NK-92 (cell line): Measurements from ENCODE around the gene SLCO3A1.
"Not testable (repeated sequence)": the region's sequence is repeated elsewhere in the genome, so short reads cannot be mapped to it uniquely, and the experiment has no call there.

ENCODE experiments used
- DNase-seq: peaks from one replicate; lab custom pipeline; 2025; ENCODE audit not compliant: unreplicated experiment; lab: John Stamatoyannopoulos, UW

Gene SLCO3A1

GRCh38 chr15:92061511-92062195, 208.1 kb downstream of the SLCO3A1 start:
- DNase-seq, result no peak

DNA sequence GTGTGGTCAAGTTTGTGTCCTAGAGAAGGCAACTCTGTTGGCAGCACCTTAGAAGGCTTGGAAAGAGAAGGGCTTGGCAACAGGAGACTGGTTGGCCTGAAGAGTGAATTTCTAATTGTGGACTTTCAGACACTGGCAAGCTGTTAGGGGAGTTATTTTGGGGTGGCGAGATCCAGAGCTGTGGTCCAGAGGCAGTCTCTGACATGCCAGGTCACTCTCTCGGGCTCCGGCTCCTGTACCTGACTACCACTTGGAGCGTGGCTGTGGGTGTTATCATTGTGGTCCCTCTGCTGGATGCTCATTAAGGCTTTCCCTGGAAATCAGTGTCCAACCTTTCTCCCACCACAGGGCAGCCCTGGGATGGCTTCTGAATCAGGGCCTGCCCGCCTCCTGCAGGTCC, 209.0 kb downstream of the SLCO3A1 start:
- no peak for DNase-seq

GRCh38 chr15:92068121-92068520, 214.6 kb downstream of the SLCO3A1 start:
- DNase-seq, result no peak

GRCh38 chr15:92069308-92070250, 216.1 kb downstream of the SLCO3A1 start:
- DNase-seq, result no peak

GRCh38 chr15:92070251-92070650, 216.7 kb downstream of the SLCO3A1 start:
- not testable (repeated sequence) for DNase-seq

DNA sequence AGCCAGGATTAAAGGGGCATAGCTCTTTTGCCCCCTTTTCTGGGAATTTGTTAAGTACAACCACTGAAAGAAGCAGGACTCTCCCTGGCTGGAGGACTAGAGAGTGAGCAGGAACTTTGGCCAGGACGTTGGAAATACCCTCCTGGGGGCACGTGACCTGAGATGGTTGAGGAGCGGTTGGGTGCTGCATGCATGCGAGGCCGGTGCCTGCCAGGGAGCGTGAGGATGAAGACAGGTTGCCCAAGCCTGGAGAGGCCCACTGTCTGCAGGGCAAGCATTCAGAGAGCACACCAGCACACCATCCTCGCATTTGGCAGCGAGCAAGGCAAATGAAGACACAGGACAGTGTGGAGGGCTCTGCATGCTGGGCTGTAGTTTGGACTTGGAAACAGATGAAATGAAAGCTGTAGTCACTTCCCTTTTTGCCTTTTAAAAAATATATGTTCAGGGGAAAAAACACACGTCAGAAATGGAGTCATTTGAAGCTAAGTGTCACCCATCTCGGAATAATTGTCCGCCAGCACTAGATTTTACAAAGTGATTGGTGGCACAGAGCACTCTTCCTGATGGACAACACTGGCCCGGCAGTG, 217.6 kb downstream of the SLCO3A1 start:
- no peak for DNase-seq

DNA sequence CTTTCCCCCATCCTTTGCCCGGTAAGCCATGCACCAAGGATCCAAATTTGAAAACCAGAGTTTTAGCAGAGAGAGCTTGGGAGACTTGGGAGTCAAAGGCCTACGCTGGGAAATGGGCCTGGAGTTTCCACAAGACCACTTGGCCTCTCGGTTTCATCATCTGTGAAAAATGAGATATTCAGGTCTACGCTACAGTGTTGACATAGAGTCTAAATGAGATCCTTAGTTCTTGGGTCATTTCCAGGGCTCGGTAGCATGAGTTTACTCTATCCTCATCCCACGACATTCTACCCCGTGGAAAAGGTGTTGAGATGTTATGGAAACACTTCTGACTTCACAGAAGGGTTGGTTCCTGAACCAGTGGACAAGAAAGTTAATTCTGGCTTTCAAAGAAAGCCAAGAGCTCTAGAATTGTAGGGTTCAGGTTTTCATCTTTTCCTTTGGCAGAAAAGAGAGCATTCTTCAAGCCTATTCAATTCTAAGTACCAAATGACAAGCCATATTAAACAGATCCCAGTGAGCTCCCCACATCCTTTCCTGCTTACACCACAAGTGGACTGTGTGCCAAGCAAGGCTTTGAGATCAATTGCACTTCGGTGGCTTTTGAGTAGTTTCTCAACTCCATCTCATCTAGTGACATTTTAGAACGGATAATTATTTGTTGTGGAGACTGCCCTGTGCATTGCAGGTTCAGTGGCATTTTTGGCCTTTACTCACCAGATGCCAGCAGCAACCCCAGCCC, 219.7 kb downstream of the SLCO3A1 start:
- DNase-seq, result no peak

GRCh38 chr15:92074101-92074500, 220.6 kb downstream of the SLCO3A1 start:
- no peak for DNase-seq

- no peak for DNase-seq
Observed at GRCh38 chr15:92074646-92075045, 221.1 kb downstream of the SLCO3A1 start.

GRCh38 chr15:92075764-92076163, 222.3 kb downstream of the SLCO3A1 start:
- DNase-seq, result no peak

DNA sequence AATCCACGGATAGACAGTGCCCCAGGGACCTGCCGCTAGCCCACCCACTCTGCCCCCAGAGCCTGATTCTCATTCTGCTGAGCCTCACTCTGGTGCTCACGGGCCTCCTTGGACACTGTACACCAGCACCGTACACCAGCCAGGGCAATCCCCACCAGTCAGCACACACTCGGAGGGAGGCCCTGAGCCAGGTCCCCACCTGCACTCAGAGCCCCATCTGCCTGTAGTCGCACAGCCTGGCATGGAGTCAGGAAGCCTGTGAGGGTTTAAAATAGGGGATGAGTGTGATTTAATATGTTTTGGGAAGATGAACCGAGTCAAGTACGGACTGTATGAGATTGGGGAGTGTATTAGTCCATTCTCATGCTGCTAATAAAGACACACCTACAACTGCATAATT, 223.0 kb downstream of the SLCO3A1 start:
- no peak for DNase-seq

DNA sequence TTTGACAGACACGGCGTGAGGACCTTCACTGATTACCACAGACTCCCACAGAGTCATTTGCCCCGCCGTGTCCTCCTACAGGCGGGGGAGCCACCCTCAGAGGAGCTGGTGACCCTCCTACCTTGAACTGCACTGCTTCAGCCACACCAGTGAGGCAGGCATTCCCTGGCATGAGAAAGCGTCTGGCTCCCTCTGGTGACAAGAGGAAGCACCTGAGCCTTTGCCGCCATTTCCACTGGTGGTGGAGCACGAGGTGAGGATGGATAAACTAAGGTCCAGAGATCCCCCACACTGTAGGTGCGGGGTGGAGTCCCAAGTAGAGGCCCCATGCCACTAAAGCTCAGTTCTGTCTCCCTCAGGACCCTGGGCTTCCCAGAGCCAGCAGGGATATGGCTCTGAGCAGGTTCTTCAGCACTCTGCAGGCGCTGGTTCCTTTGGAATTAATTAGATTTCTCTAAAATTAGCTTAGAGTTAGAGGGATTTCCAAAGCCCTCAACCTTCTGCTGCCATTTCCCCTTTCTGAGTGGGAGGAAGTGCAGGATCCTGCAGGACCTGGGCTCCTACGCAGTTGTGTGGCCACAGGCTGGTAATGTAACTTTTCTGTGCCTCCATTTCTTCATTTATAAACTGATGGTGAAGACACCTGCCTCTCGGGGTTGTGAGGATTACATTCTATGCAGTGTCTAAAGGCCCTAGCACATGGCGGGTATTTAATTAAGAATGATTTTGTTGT, 224.0 kb downstream of the SLCO3A1 start:
- DNase-seq, result no peak

DNA sequence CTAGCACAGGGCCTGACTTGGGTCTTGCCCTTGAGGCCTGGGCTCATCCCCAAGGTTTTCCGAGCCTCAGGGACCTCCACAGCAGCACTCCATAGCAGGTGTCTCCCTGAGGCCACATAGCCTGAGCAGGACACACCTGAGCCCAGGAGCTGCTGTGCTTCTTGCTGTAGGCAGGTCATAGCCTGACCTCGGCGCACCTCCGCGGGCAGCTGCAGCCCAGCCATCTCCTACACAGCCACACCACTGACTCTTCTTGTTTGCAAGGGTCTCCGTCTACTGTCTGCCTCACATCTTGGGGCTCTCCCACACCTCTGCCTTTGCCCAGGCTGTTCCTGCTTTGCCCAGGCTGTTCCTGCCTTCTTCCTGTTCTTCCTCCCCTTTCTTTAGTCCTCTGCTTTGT, 224.8 kb downstream of the SLCO3A1 start:
- DNase-seq, result no peak

DNA sequence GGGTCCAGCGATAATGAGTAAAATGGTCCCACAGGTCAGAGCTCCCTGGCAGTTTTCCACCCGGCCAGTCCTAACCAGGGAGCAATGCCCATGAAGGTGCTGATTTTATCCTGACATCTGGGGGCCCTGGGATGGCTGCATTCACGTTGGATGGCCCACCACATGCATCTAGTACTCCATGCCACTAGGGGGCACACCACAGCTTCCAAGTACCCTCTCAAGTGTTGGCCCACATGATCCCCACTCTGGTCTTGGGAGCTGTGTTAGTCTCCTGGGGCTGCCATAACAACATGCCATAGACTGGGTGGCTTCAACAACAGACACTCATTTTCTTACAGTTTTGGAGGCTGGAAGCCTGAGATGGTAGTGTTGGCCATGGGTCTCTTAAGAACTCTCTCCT, 225.5 kb downstream of the SLCO3A1 start:
- no peak for DNase-seq

DNA sequence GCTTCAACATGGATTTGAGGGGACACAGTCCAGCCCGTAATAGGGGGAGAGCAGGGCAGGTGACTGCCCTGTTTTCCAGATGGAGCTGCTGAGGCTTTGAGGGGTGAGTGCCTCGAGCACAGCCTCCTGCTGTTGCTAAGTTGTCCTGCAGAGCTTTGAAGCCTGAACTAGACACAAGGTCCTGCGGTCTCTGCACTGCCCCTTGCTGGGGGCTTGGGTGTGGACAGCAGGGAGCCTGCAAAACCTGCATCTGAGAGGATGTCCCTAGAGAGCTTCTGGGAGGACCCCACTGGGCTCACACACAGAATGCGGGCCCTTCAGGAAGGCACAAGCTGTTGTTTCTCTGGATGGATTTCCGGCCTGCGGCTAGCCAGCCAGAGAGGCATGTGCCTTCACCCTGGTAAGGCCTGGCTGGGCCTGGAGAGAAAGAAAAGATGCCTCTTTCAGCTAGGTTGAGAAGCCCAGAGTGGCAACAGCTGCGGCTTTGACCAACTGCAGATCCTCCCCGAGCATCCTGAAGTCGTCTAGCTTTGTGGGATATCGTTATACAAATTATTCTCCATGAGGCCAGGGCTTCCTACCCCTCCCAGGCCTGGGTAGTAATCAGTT, 226.2 kb downstream of the SLCO3A1 start:
- DNase-seq, result no peak

- DNase-seq, result no peak
Observed at GRCh38 chr15:92082006-92082843, 228.7 kb downstream of the SLCO3A1 start.

GRCh38 chr15:92083190-92083589, 229.7 kb downstream of the SLCO3A1 start:
- DNase-seq, result no peak

- no peak for DNase-seq
Observed at GRCh38 chr15:92087211-92087610, 233.7 kb downstream of the SLCO3A1 start.

DNA sequence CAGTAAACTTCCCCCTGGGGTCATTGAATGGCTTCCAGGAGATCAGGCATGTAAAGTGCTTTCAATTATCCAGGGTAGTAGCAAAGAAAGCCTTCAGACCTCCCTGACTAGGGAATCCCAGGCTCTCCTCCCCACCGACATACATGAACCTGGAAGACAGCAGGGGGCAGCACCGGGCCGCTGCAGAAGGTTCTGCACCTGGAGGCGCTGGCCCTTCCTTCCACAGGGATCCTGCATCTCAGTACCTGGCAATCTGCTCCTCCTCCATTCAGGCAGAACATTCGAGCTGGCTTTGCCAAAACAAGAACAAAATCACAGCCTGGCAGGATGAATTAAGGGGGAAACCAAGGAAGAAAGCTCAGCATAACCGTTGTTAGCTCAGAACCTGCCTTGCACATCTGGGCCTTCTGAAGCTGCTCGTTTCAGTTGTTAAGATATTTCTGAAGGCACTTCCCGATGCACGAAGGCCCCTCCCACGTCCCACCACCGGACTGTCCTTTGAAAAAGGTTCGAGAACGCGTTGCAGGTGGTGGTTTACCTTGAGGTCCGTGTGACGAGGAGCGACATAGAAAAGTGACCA, 237.7 kb downstream of the SLCO3A1 start:
- no peak for DNase-seq
